ENCODE measurements around the gene CCNL1.

CCNL1 gene

DNA sequence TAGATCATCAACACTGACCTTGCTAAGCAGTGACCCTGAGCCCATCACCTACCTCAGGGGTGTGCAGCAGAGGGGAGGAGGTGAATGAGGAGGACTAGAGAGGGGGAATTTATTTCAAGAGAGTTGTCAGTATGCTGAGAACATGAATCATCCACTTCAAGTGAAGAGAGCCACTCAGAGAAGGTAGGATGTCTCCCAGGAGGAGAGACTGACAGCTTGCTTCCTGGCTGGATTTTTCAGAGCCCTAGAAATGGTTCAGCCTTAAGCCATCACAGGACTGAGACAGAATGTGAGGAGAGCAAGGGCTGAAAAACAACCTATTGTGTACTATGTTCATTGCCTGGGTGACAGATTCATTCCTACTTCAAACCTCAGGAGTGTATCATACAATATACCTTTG is 34.8 kb downstream of the CCNL1 start:
- Histone ChIP-seq H3K23ac (ENCODE audit: low read depth, low read length, poor library complexity) (no peak overlapping the region), H3K9ac (ENCODE audit: low read depth, low read length, poor library complexity) (no peak overlapping the region), H3K14ac (ENCODE audit: low read length) (no peak overlapping the region), H4K91ac (ENCODE audit: low read depth, low read length, poor library complexity) (no peak overlapping the region), H3K18ac (ENCODE audit: low read length) (no peak overlapping the region), H3K9me3 (replicated peaks in 1 of 2; ENCODE audit: control insufficient read depth in 2 of 2, insufficient read depth in 1 of 2, low read depth in 1 of 2, low read length in 2 of 2) (no peaks in the 10 kb centered on the region), H3K4ac (ENCODE audit: low read length) (no peak overlapping the region), H4K8ac (ENCODE audit: low read depth, low read length) (no peak overlapping the region), H3K4me2 (ENCODE audit: insufficient read depth, low read length, poor library complexity, severe bottlenecking) (no peak overlapping the region), H2BK12ac (ENCODE audit: low read length) (no peak overlapping the region), H2AFZ (ENCODE audit: low read length) (no peak overlapping the region), H3K27me3 (ENCODE audit: control insufficient read depth in 3 of 3, insufficient read depth in 3 of 3, low read depth in 1 of 3, low read length in 3 of 3) (no peaks in the 10 kb centered on the region), H3K36me3 (replicated peaks in 1 of 2; ENCODE audit: control insufficient read depth in 2 of 2, insufficient read depth in 2 of 2, low read length in 2 of 2) (no peaks in the 10 kb centered on the region), H3K79me1 (ENCODE audit: low read depth, low read length) (no peaks in the 10 kb centered on the region), H2AK5ac (ENCODE audit: low read depth, low read length) (no peak overlapping the region), H2BK15ac (ENCODE audit: low read length) (no peak overlapping the region), H2BK120ac (ENCODE audit: low read depth, low read length) (no peak overlapping the region), H3K27ac (replicated peaks; ENCODE audit: low read length) (no peak overlapping the region), H3K4me1 (ENCODE audit: control insufficient read depth in 2 of 2, insufficient read depth in 1 of 2, low read depth in 1 of 2, low read length in 2 of 2) (peaks cover 9 to 11% of the 10 kb centered on the region in 2 donors), H3K4me3 (ENCODE audit: low read length in 2 of 2) (no peak overlapping the region), H2BK5ac (ENCODE audit: low read length) (no peak overlapping the region)
- no peak for DNase-seq (ENCODE audit: low spot score)

DNA sequence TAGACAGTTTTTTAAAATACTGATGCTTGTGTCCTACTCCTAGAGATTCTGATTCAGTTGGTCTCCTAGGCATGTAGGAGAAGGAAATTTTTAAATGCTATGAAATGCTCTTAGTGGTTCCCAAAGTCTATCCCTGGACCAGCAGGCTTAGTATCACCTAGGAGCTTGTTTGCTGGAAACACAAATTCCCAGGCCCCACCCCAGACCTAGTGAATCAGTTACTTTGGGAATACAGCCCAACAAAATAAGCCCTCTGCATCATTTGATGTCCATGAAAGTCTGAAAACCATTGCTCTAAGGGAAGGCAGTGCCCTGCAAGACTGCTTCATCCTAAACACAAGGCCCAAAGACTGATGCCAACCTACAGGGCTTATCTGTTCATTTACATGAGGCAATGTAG is 36.3 kb downstream of the CCNL1 start:
- Histone ChIP-seq H3K9me3 (replicated peaks in 1 of 2; ENCODE audit: control insufficient read depth in 2 of 2, insufficient read depth in 1 of 2, low read depth in 1 of 2, low read length in 2 of 2) (peaks cover 0 to 2% of the 10 kb centered on the region in 2 donors), H3K4me2 (ENCODE audit: insufficient read depth, low read length, poor library complexity, severe bottlenecking) (no peak overlapping the region), H3K18ac (ENCODE audit: low read length) (no peak overlapping the region), H3K9ac (ENCODE audit: low read depth, low read length, poor library complexity) (no peak overlapping the region), H3K4me3 (ENCODE audit: low read length in 2 of 2) (no peak overlapping the region), H2BK15ac (ENCODE audit: low read length) (no peak overlapping the region), H3K23ac (ENCODE audit: low read depth, low read length, poor library complexity) (no peak overlapping the region), H2BK12ac (ENCODE audit: low read length) (no peak overlapping the region), H3K14ac (ENCODE audit: low read length) (no peak overlapping the region), H3K27me3 (ENCODE audit: control insufficient read depth in 3 of 3, insufficient read depth in 3 of 3, low read depth in 1 of 3, low read length in 3 of 3) (no peaks in the 10 kb centered on the region), H2BK5ac (ENCODE audit: low read length) (no peak overlapping the region), H4K91ac (ENCODE audit: low read depth, low read length, poor library complexity) (no peak overlapping the region), H3K36me3 (replicated peaks in 1 of 2; ENCODE audit: control insufficient read depth in 2 of 2, insufficient read depth in 2 of 2, low read length in 2 of 2) (no peaks in the 10 kb centered on the region), H2AFZ (ENCODE audit: low read length) (no peak overlapping the region), H4K8ac (ENCODE audit: low read depth, low read length) (no peak overlapping the region), H3K27ac (replicated peaks; ENCODE audit: low read length) (no peak overlapping the region), H3K79me1 (ENCODE audit: low read depth, low read length) (no peaks in the 10 kb centered on the region), H3K4me1 (ENCODE audit: control insufficient read depth in 2 of 2, insufficient read depth in 1 of 2, low read depth in 1 of 2, low read length in 2 of 2) (peaks cover 2% of the 10 kb centered on the region in 2 donors), H2BK120ac (ENCODE audit: low read depth, low read length) (no peak overlapping the region), H3K4ac (ENCODE audit: low read length) (no peak overlapping the region), H2AK5ac (ENCODE audit: low read depth, low read length) (no peak overlapping the region)
- no peak for DNase-seq (ENCODE audit: low spot score)

DNA sequence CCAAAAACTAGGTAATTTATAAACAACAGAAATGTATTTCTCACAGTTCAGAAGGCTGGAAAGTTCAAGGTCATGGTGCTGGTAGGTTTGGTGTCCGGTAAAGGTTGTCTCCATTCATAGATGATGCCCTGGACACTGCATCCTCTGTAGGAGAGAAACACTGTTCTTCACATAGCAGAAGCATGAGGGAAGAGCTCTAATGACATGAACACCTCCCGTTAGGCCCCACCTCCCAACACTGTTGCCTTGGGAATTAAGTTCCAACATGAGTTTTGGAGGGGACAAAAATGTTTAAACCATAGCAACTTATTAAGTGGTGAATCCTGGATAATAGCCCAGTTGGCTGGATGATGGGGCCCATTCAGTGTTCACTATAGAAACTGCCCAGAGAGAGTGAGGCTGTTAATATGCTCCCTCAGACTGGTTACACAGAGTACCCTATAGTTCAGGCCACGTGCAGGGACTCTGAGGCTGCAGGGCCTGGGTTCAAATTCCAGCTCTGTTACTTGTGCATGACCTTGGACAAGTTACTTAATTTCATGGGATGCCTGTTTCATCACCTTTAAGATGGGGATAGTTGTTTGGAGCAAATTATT is 37.0 kb downstream of the CCNL1 start:
- H3K9ac ChIP-seq (ENCODE audit: low read depth, low read length, poor library complexity) = no peak overlapping the region
- no peaks in the 10 kb centered on the region for H3K36me3 ChIP-seq (replicated peaks in 1 of 2; ENCODE audit: control insufficient read depth in 2 of 2, insufficient read depth in 2 of 2, low read length in 2 of 2)
- no CpG with 5 or more reads among the region's 3 CpGs for WGBS, 2 donors (ENCODE audit: extremely low coverage in 2 of 2, insufficient read length in 2 of 2, insufficient replicate concordance in 1 of 2)
- H3K18ac ChIP-seq (ENCODE audit: low read length) = no peak overlapping the region
- H2AFZ ChIP-seq (ENCODE audit: low read length) = no peak overlapping the region
- H3K27ac ChIP-seq (replicated peaks; ENCODE audit: low read length) = no peak overlapping the region
- no peak overlapping the region for H4K91ac ChIP-seq (ENCODE audit: low read depth, low read length, poor library complexity)
- no peaks in the 10 kb centered on the region for H3K79me1 ChIP-seq (ENCODE audit: low read depth, low read length)
- peaks cover 2% of the 10 kb centered on the region in 2 donors for H3K4me1 ChIP-seq (ENCODE audit: control insufficient read depth in 2 of 2, insufficient read depth in 1 of 2, low read depth in 1 of 2, low read length in 2 of 2)
- no peak overlapping the region for H4K8ac ChIP-seq (ENCODE audit: low read depth, low read length)
- H2BK5ac ChIP-seq (ENCODE audit: low read length) = no peak overlapping the region
- H3K23ac ChIP-seq (ENCODE audit: low read depth, low read length, poor library complexity) = no peak overlapping the region
- H3K4me3 ChIP-seq (ENCODE audit: low read length in 2 of 2) = no peak overlapping the region
- no peaks in the 10 kb centered on the region for H3K27me3 ChIP-seq (ENCODE audit: control insufficient read depth in 3 of 3, insufficient read depth in 3 of 3, low read depth in 1 of 3, low read length in 3 of 3)
- H3K14ac ChIP-seq (ENCODE audit: low read length) = no peak overlapping the region
- no peak overlapping the region for H3K4me2 ChIP-seq (ENCODE audit: insufficient read depth, low read length, poor library complexity, severe bottlenecking)
- H2BK120ac ChIP-seq (ENCODE audit: low read depth, low read length) = no peak overlapping the region
- DNase-seq (ENCODE audit: low spot score) = no peak
- no peak overlapping the region for H2AK5ac ChIP-seq (ENCODE audit: low read depth, low read length)
- peaks cover 0 to 2% of the 10 kb centered on the region in 2 donors for H3K9me3 ChIP-seq (replicated peaks in 1 of 2; ENCODE audit: control insufficient read depth in 2 of 2, insufficient read depth in 1 of 2, low read depth in 1 of 2, low read length in 2 of 2)
- no peak overlapping the region for H2BK15ac ChIP-seq (ENCODE audit: low read length)
- no peak overlapping the region for H3K4ac ChIP-seq (ENCODE audit: low read length)
- no peak overlapping the region for H2BK12ac ChIP-seq (ENCODE audit: low read length)

DNA sequence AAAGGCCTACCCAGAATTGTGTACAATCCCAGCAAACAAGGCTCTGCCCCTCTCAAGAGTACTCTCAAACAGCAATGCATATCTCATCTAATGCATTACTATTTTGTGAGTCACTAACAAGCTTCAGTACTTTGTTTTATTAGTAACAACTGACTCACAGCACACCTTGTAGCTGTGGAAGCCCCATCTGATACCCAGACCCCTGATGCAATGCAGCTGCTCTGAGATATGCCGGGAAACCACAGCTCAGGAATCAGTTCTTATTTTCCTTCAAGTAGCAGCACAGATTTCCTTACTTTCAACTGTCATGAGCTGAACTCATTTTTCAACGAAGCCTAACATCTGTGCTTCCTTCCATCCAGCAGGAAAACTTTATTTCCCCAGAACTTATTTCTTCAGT is 37.8 kb downstream of the CCNL1 start:
- Histone ChIP-seq H3K9ac (ENCODE audit: low read depth, low read length, poor library complexity) (no peak overlapping the region), H3K9me3 (replicated peaks in 1 of 2; ENCODE audit: control insufficient read depth in 2 of 2, insufficient read depth in 1 of 2, low read depth in 1 of 2, low read length in 2 of 2) (peaks cover 0 to 2% of the 10 kb centered on the region in 2 donors), H2BK15ac (ENCODE audit: low read length) (no peak overlapping the region), H3K27ac (replicated peaks; ENCODE audit: low read length) (no peak overlapping the region), H3K23ac (ENCODE audit: low read depth, low read length, poor library complexity) (no peak overlapping the region), H4K8ac (ENCODE audit: low read depth, low read length) (no peak overlapping the region), H2AK5ac (ENCODE audit: low read depth, low read length) (no peak overlapping the region), H3K36me3 (replicated peaks in 1 of 2; ENCODE audit: control insufficient read depth in 2 of 2, insufficient read depth in 2 of 2, low read length in 2 of 2) (no peaks in the 10 kb centered on the region), H2BK5ac (ENCODE audit: low read length) (no peak overlapping the region), H2BK12ac (ENCODE audit: low read length) (no peak overlapping the region), H4K91ac (ENCODE audit: low read depth, low read length, poor library complexity) (no peak overlapping the region), H3K14ac (ENCODE audit: low read length) (no peak overlapping the region), H3K4me2 (ENCODE audit: insufficient read depth, low read length, poor library complexity, severe bottlenecking) (no peak overlapping the region), H3K4me3 (ENCODE audit: low read length in 2 of 2) (no peak overlapping the region), H3K4me1 (ENCODE audit: control insufficient read depth in 2 of 2, insufficient read depth in 1 of 2, low read depth in 1 of 2, low read length in 2 of 2) (peaks cover 2% of the 10 kb centered on the region in 2 donors), H2AFZ (ENCODE audit: low read length) (no peak overlapping the region), H3K79me1 (ENCODE audit: low read depth, low read length) (no peaks in the 10 kb centered on the region), H2BK120ac (ENCODE audit: low read depth, low read length) (no peak overlapping the region), H3K4ac (ENCODE audit: low read length) (no peak overlapping the region), H3K18ac (ENCODE audit: low read length) (no peak overlapping the region), H3K27me3 (ENCODE audit: control insufficient read depth in 3 of 3, insufficient read depth in 3 of 3, low read depth in 1 of 3, low read length in 3 of 3) (no peaks in the 10 kb centered on the region)
- no CpG with 5 or more reads among the region's 2 CpGs for WGBS, 2 donors (ENCODE audit: extremely low coverage in 2 of 2, insufficient read length in 2 of 2, insufficient replicate concordance in 1 of 2)
- no peak for DNase-seq (ENCODE audit: low spot score)

Measured in neuronal stem cell (in vitro differentiated cells).